ENCODE measurements around the gene NYNRIN.

Gene NYNRIN

DNA sequence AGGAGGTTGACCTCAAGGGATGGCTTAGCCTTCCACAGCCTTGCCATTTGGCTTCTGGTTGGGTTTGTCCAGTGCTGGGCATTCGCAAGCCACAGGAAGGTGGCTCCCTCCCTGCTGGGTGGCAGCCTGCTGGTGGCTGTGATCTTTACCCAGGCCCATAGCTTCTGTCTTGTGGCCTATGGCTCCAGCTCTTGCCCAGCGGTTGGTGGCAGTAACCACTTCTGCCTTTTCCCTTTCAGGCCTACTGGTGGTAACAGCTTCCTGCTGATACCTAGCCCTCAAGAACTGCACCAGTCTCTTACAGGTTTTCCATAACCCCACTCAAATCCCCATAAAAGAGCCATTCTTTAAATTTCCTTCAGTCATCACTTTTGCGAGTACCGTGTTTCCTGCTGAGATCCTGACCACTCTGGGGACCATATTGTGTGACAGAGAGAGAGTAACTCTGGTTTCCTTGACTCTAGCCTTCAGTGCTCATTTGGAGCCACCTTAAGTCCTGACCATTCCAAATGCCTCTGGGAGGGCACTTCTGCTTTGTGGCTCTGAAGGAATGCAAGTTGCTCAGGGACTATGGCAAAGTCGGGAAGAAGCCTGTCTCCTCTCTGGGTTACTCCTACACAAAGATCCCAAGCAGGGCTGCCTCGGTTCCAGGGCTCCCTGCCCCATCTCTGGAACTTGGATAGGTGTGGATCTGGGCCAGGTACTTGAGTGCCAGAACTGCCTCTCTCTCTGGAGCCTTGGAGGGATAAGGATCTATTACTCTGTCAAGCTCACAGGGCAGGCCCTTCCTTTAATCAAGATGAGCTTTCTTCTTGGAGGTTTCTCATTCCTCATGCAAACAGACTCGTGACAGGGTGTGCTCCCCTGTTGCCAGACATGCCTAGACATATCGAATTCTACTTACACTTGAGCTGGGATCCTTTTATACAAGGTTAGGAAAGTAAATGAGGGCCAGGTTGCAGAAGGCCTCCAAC is 2.9 kb upstream of the NYNRIN start:
- no peak for DNase-seq

DNA sequence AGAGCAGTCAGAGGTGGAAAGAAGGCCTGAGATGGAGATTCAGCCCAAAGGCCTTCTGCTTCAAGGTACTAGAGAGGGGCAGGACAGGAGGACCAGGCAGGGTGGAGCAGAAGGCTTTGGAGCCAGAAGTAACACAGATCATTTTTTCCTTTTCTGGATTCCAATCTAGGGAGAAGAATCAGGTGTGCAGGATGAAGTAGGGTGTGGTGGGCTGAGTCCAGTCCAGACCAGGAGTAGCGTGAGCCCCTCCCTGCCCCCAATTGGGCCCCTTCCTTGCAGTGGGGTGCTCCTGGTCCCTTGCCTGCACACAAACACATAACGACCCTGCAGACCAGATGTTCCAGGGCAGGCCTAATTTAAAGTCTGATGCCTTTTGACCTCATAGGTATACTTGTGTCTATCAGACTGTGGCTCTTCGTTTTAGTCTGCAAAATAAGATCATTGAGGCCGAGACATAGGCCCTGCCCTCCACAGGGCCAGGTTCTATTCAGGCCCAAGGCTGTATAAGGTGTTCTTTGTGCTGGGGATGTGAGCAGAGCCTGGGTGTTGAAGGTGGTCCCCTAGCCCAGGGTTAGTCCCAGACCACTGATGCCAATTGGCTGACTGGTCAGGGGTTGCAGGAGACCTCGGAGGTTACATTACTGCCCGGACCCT is 1.0 kb upstream of the NYNRIN start:
- no peak for DNase-seq

DNA sequence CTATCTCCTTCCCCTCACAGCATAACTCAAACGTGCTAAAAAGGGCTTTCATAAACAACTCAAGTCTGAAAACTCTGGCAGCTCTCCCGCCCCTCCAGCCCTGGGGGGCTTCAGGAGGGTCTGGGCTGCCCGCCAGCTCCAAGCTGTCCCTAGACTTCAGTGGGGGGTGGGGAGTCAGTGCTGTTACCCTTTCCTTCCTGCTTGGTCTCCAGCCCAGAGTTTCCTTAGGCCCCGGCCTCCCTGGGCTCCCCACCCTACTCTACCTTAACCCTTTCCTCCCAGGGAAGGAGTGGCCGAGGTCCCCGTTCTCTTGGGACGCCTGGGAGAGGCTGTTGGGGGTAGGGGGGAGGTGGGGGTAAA is 530 bp upstream of the NYNRIN start:
- DNase-seq, result no peak

DNA sequence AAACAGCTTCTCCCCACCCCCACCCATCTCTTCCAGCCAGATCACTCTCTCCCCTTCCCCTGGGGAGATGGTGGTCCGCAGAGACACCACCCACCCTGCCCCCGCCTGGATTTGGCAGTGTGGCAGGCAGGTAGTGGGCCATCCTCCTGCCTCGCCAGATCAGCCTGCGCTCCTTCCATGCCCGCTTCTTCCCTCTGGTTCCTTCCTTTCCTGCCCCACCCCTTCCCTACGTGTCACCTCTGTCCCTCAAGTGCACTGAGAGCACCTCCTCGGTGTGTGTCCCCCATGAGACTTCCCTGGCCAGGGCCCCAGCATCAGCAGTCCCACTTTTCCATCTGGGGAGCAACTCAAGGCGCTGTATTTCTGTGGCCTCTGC is 632 bp downstream of the NYNRIN start:
- no peak for DNase-seq

DNA sequence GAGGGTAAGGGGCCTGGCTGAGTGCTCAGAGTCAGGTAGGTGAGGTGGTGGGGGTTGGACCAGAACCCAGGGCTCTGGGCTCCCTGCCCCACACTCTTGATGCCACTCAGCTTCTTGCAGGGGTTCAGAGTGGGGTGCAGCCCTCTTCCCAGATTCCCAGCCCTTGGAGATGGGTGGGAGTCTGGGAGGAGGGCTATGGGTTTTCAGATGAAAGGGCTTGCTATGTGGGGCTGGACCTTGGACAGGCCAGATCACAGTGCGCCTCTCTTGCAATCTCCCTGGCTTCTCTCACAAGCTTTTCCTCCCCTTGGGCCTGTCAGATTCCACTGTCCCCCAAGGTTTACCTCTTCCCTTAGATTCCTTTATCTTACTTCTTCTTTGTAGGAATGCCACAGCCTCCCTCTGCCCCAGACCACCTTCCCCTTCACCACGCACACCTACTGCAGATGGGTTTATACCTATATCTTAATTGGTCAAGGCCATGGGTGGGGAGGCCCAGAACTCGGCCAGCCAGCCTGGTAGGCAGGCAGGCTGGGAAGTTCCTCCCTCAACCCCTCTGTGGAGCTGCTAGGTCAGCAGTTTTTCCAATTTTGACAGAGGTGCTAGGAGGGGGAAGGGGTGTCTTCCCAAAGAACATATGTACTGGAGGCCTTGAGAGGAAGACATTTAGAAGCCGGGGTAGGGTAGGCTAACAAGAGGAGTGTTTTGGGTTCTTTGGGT is 1.4 kb downstream of the NYNRIN start:
- no peak for DNase-seq

DNA sequence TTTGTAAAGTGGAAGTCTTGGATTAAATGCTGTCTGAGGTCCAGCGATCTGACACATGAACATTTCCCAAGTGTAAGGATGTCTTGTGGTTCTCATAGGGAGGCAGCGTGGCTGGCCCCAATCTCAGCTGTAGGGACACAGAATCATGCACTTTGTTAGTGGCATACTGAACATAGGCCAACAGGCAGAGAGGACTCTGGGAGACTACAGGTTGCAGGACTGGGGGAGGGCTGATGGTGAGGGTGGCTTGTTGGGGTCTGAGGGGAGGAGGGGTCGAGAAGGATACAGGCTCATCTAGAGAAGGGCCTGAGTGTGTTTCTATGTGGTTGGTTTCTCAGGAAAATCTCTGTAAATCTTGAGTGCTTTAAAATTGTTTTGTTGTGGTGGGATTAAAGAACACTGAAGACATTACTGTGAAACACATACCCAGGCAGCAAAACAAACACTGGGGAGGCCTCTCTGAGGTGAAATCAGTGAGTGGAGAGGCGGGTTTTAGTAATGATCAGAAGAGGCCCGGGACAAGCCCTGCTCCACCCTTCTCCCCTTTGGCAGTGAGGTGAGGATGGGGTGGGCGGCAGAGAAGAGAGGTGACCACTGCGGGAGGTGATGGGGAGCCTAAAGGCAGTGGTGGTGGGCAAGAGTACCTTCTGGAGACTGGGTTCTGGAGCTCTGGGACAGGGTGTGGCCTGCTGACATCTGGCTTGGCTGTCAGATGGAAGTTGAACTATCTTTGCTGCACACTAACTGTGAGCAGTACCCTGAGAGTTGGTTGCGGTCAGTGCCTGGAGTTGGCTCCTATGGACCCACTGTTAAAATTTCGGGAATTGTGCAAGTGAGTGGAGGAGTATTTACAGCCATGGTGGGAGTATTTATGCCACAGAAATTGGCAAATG is 3.3 kb downstream of the NYNRIN start:
- DNase-seq, result no peak

DNA sequence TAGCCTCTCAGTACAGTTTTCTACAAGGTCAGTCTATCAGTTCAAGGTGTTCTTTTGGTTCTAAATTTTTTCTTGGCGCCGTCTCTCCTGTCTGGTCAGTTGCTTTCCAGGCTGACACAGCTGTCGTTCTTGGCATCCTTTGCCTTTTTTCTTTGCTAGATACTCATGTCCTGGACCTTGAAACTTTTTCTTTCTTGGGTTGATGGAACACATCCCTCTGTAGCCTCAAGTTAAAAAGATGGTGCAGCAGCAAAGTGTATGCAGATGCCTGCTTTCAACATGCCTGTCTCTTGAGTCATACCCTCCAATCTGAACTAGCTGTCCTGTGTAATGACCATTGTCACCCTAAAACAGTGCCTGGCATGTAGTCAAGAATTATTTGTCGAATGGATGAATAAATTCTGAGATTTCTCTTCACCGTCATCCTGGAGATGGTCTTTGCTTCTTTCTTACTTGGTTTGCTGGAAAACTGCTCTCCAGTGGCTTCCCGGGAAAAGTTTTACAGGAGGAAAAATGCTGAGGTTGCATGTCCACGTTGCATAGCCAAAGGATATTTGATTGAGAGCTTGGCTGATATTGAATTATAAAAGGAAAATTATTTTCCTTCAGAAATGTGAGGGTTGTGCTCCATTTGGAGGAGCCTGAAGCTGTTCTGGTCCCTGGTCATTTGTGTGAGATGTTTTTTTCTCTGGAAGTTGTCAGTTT is 4.6 kb downstream of the NYNRIN start:
- DNase-seq, result no peak

DNA sequence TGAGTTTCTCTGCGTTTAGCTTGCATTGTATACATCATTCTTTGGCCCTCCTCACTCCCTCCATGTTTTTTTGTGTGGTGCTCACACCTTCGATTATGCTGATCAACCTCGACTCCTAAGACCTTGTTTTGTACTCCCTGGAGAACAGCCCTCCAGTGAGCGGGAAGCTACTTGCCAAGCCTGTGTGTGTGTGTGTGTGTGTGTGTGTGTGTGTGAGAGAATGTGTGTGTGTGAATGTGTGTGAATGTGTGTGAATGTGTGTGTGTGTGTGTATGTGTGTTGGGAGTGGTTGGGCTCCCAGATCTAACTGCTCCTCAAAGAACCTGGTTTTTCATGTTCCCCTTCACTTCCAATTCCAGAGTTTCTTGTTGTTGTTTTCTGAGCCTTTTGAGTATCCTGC is 6.0 kb downstream of the NYNRIN start:
- no peak for DNase-seq

DNA sequence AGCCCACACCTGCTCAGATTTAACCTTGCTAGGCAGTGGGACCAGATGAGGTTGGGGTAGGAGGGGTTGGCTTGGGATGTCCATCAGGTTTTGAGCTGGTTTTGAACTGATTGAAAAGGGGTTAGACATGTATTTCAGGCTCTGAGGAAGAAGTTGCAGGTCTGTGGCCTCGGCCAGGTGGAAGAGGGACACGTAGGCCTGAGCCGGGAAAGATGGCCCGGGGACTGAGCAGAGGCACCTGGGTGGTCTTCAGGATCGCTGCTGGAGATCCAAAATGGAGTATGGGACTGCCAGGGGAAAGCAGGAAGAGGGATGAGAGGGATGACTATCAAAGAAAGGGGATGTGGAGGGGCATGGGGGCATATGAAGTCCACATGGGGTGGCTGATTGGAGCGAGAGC is 7.6 kb downstream of the NYNRIN start:
- no peak for DNase-seq

DNA sequence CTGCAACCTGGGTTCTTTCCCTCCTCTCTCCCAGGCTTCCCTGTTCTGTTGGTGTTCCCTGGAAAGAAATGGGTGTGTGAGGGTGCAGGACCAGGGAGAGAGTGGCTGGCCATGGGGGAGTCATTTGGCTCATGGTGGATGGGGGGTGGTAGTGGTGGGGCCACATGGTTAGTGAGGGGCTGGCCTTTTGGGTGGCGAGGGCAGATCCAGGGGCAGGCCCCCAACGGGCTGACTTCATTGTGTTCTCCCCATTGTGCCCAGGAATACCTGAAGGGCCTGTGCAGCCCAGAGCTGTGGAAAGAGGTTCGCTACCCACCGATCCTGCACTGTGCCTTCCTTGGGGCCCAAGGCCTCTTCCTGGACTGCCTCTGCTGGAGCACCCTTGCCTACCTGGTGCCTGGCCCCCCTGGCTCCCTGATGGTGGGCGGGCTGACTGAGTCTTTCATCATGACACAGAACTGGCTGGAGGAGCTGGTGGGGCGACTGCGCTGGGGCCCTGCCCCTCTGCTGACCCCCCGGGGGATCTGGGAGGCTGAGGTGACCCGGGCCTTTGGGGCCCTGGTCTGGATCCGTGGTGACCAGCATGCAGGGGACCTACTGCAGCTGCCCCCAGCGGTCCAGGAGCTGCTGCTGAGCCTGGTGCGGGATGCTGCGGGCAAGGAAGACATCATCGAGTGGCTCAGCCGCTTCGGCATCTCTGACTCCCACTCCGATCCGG is 9.0 kb downstream of the NYNRIN start:
- DNase-seq, result no peak

DNA sequence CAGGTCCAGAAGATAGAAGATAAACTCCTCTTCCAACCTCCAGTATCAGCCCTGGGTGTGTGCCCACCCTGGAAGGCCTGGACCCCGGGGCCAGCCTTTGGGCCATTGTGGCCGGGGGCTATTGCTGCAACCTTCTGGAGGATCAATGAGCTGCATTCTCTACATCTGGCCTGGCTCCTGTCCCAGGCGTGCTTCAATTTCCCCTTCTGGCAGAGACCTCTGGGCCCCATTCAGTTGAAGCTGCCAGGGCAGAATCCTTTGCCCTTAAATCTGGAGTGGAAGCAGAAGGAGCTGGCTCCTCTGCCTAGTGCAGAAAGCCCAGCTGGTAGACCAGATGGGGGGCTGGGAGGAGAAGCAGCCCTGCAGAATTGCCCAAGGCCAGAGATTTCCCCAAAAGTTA is 10.0 kb downstream of the NYNRIN start:
- DNase-seq, result no peak

DNA sequence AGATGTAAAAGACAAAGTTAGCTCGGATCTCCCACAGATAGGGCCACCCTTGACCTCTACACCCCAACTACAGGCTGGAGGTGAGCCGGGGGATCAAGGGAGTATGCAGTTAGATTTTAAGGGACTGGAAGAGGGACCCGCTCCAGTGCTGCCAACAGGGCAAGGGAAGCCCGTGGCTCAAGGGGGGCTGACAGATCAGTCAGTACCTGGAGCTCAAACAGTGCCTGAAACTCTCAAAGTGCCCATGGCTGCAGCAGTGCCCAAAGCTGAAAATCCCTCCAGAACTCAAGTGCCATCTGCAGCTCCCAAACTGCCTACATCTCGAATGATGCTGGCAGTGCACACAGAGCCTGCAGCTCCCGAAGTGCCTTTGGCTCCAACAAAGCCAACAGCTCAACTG is 10.4 kb downstream of the NYNRIN start:
- DNase-seq, result no peak

DNA sequence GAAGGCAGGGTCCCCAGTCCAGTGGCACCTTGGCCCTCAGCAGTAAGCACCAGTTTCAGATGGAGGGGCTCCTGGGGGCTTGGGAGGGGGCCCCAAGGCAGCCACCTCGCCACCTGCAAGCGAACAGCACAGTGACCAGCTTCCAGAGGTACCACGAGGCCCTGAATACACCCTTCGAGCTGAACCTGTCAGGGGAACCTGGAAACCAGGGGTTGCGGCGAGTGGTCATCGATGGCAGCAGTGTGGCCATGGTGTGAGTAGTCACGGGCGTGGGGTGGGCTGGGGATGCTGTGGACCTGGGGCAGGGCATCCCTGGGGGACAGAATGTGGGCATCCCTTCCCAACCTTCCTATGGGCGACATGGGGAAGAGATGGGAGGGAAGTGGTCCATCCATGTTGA is 11.2 kb downstream of the NYNRIN start:
- no peak for DNase-seq

DNA sequence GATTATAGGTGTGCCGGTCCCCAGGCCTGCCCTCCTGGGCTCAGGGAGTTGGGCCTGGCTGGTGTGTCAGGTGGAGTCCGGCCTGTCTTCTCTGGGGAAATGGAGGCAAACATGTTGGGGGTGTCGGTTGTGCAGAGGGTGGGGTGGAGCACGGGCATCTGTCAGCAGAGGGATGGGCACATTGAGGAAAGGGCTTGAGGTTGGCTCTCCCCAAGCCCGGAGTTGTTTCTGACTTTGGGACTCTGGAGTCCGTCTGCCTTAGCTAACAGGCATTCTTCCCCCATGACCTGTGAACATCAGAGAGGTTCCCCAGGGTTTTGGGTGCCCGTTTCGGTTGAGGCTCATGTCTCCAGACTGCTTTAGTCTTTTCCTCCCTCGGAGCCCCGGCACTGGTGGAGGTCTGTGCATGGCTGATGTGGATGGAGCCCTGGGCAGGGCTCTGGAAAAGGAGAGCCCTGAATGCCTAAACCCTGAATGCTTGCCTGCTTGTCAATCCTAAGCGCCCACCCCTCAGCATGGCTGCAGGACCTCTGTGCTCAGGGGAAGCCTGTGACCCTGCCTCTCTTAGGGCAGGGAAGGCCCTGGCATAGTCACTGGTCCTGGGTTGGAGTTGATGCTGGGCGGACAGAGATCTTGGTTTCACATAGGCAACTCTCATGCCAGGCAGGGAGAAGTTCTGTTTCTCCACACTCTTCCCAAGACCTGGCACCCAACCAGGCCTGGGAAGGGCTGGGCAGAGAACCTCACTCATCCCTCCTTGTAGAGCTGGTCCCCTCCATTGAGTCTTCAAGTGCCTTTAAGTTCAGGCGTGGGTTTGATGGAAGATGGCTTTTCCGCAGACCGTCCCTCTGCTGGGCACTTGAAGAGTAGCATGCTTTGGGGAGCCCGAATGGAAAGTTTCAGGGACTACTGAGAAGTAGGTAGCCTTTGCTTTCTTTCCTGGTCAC is 12.9 kb downstream of the NYNRIN start:
- DNase-seq, result peak; percentile 37

DNA sequence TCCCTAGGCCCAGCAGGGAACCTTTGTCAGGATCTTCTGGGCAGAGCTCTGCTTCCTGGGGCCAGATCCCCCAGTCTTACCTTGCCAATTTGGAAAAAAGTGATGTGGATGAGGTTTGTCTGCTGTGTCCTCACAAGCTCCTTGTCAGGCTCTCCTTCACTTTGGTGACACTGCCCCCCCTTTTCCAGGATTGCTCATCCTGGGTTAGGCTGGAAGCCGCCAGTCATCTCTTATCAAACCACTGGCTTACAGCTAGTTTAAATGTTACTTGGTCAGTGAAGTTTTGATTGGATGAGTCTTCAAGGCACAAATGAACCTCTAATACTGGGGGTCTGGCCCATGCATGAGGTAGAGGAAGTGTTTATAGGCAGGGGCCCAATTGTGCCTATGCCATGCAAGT is 15.3 kb downstream of the NYNRIN start:
- no peak for DNase-seq

DNA sequence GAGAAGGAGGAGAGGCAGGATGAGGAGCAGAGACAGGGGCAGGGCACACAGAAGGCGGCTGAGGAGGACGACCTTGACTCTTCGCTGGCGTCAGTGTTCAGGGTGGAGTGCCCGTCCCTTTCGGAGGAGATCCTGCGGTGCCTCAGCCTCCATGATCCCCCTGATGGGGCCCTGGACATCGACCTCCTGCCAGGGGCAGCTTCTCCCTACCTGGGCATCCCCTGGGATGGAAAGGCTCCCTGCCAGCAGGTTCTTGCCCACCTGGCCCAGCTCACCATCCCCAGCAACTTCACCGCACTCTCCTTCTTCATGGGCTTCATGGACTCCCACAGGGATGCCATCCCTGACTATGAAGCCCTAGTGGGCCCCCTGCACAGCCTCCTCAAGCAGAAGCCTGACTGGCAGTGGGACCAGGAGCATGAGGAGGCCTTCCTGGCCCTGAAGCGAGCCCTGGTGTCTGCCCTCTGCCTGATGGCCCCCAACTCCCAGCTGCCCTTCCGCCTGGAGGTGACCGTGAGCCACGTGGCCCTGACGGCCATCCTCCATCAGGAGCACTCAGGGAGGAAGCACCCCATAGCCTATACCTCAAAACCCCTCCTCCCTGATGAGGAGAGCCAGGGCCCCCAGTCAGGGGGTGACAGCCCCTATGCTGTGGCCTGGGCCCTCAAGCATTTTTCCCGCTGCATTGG is 16.1 kb downstream of the NYNRIN start:
- DNase-seq, result no peak

DNA sequence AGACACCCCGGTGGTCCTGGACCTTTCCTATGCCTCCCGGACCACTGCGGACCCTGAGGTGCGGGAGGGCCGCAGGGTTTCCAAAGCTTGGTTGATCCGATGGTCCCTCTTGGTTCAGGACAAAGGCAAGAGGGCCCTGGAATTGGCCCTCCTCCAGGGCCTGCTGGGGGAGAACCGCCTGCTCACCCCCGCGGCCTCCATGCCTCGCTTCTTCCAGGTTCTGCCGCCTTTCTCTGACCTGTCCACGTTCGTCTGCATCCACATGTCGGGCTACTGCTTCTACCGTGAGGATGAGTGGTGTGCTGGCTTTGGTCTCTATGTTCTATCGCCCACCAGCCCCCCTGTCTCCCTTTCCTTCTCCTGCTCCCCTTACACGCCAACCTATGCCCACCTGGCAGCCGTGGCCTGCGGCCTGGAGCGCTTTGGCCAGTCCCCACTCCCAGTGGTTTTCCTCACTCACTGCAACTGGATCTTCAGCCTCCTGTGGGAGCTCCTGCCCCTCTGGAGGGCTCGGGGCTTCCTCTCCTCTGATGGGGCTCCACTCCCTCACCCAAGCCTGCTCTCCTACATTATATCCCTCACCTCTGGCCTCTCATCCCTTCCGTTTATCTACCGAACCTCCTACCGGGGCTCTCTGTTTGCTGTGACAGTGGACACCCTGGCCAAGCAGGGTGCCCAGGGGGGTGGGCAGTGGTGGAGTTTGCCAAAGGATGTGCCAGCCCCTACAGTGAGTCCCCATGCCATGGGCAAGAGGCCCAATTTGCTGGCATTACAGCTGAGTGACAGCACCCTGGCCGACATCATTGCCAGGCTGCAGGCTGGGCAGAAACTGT is 16.8 kb downstream of the NYNRIN start:
- DNase-seq, result no peak

DNA sequence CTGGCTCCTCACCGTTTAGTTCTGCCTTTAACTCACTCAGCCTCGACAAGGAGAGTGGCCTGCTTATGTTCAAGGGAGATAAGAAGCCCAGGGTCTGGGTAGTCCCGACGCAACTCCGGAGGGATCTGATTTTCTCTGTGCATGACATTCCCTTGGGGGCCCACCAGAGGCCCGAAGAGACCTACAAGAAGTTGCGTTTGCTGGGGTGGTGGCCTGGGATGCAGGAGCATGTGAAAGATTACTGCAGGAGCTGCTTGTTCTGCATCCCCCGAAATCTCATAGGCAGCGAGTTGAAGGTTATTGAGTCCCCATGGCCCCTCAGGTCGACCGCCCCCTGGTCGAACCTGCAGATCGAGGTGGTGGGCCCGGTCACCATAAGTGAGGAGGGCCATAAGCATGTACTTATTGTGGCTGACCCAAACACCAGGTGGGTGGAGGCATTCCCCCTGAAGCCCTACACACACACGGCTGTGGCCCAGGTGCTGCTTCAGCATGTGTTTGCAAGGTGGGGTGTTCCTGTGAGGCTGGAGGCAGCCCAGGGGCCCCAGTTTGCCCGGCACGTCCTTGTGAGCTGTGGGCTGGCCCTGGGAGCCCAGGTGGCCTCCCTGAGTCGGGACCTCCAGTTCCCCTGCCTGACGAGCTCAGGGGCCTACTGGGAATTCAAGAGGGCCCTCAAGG is 17.6 kb downstream of the NYNRIN start:
- DNase-seq, result no peak

Data from NCI-H510A treated with DMSO at 0.1 percent for 48 hours (cell line).